ENCODE measurements around the gene PRR7. TPM values are rescaled to one million over a fixed set of nuclear protein-coding genes. Genes with fewer than 3 reads are reported as not detected.
"Not testable (repeated sequence)": the region's sequence is repeated elsewhere in the genome, so short reads cannot be mapped to it uniquely, and the experiment has no call there.

Gene PRR7
- total RNA-seq, 1 donor from 2014 or later = 4.4 TPM

DNA sequence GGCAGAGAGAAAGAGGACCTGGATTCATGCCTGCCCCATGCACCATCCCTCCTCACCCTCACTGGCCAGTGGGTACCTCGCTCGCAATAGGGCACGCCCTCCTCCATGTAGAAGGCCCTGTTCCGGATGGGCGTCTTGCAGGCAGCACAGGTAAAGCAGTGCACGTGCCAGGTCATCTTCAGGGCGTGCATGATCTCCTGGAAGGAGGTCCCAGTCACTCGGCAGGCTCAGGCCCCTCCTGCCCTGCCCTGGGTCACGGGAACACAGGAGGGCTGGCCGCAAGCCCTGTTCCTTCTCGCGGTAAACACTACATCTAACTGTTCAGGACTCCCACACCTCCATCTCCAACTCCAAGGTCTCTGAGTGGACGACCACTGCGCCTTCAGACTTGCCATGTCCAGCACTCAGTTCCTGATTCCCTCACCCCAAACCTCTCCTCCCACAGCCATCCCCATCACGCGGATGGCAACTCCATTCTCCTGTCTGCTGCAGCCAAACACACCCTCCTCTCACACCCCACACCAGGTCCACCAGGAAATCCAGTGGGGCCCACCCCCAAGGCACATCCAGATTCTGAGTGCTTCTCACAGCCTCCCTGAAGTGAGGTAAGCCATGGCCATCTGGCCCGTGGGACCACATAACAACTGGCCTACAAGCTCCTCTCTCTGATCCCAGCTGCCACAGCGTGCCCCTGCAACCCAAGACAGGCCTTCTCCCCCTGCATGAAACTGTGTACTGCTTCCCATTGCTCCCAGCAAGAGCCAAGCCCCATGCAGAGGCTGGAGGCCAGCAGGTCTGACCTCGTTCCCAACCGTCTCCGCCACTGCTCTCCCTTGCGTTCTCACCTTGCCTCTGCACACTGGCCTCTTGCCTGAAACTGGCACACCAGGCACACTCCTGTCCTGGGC, 37.6 kb downstream of the PRR7 start:
- DNase-seq (ENCODE audit: extremely low spot score, unreplicated experiment) = no peak
- H3K4me3 Mint-ChIP-seq (ENCODE audit: unreplicated experiment) = no peak overlapping the region
- H3K27me3 Mint-ChIP-seq (ENCODE audit: unreplicated experiment) = no peaks in the 10 kb centered on the region
- TF ChIP-seq, protein P1, sequence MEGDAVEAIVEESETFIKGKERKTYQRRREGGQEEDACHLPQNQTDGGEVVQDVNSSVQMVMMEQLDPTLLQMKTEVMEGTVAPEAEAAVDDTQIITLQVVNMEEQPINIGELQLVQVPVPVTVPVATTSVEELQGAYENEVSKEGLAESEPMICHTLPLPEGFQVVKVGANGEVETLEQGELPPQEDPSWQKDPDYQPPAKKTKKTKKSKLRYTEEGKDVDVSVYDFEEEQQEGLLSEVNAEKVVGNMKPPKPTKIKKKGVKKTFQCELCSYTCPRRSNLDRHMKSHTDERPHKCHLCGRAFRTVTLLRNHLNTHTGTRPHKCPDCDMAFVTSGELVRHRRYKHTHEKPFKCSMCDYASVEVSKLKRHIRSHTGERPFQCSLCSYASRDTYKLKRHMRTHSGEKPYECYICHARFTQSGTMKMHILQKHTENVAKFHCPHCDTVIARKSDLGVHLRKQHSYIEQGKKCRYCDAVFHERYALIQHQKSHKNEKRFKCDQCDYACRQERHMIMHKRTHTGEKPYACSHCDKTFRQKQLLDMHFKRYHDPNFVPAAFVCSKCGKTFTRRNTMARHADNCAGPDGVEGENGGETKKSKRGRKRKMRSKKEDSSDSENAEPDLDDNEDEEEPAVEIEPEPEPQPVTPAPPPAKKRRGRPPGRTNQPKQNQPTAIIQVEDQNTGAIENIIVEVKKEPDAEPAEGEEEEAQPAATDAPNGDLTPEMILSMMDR (IDR thresholded peaks at IDR 0.05) = no peak
- H3K27ac Mint-ChIP-seq (ENCODE audit: unreplicated experiment) = peak overlapping the region; percentile 74
- H3K36me3 Mint-ChIP-seq (ENCODE audit: unreplicated experiment) = peaks cover 34% of the 10 kb centered on the region
- H3K4me1 Mint-ChIP-seq (ENCODE audit: unreplicated experiment) = peaks cover 32% of the 10 kb centered on the region
- no peaks in the 10 kb centered on the region for H3K9me3 Mint-ChIP-seq (ENCODE audit: unreplicated experiment)

- H3K9me3 Mint-ChIP-seq (ENCODE audit: unreplicated experiment) = no peaks in the 10 kb centered on the region
- TF ChIP-seq, protein P1 (IDR thresholded peaks at IDR 0.05) = no peak
- peaks cover 27% of the 10 kb centered on the region for H3K4me1 Mint-ChIP-seq (ENCODE audit: unreplicated experiment)
- H3K36me3 Mint-ChIP-seq (ENCODE audit: unreplicated experiment) = peaks cover 29% of the 10 kb centered on the region
- H3K27ac Mint-ChIP-seq (ENCODE audit: unreplicated experiment) = peak overlapping the region; percentile 74
- H3K27me3 Mint-ChIP-seq (ENCODE audit: unreplicated experiment) = no peaks in the 10 kb centered on the region
- no peak overlapping the region for H3K4me3 Mint-ChIP-seq (ENCODE audit: unreplicated experiment)
- no peak for DNase-seq (ENCODE audit: extremely low spot score, unreplicated experiment)
These were observed 38.4 kb downstream of the PRR7 start for GRCh38 chr5:177484902-177485549.

- not testable (repeated sequence) for DNase-seq (ENCODE audit: extremely low spot score, unreplicated experiment); H3K27me3 Mint-ChIP-seq (ENCODE audit: unreplicated experiment); H3K4me3 Mint-ChIP-seq (ENCODE audit: unreplicated experiment); H3K9me3 Mint-ChIP-seq (ENCODE audit: unreplicated experiment)
- Mint-ChIP-seq H3K4me1 (ENCODE audit: unreplicated experiment) (peaks cover 30% of the 10 kb centered on the region), H3K27ac (ENCODE audit: unreplicated experiment) (peak overlapping the region; percentile 74), H3K36me3 (ENCODE audit: unreplicated experiment) (peaks cover 30% of the 10 kb centered on the region)
These were observed 39.1 kb downstream of the PRR7 start for GRCh38 chr5:177485753-177486152.

DNA sequence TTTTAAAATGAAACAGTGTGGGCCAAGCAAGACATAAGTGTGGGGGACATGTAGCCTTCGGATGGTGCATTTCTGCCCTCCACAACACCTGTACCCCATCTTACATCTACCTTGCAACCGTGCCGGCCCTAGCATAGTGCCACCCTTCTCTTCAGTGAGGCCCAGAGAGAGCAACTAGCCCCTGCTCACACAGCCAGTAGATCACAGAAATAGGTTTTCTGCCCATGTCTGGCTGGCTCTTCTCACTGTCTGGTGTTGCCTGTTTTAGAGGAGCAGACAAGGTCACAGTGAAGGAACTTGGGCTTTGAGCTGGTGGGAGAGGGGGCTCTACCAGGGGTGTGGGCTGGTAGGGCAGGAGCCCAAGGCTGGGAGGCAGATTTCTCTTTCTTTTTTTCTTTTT, 39.6 kb downstream of the PRR7 start:
- peaks cover 34% of the 10 kb centered on the region for H3K4me1 Mint-ChIP-seq (ENCODE audit: unreplicated experiment)
- TF ChIP-seq, protein P1 (IDR thresholded peaks at IDR 0.05) = no peak
- H3K27me3 Mint-ChIP-seq (ENCODE audit: unreplicated experiment) = no peaks in the 10 kb centered on the region
- DNase-seq (ENCODE audit: extremely low spot score, unreplicated experiment) = no peak
- H3K36me3 Mint-ChIP-seq (ENCODE audit: unreplicated experiment) = peaks cover 33% of the 10 kb centered on the region
- no peak overlapping the region for H3K27ac Mint-ChIP-seq (ENCODE audit: unreplicated experiment)
- no peaks in the 10 kb centered on the region for H3K9me3 Mint-ChIP-seq (ENCODE audit: unreplicated experiment)
- no peak overlapping the region for H3K4me3 Mint-ChIP-seq (ENCODE audit: unreplicated experiment)

DNA sequence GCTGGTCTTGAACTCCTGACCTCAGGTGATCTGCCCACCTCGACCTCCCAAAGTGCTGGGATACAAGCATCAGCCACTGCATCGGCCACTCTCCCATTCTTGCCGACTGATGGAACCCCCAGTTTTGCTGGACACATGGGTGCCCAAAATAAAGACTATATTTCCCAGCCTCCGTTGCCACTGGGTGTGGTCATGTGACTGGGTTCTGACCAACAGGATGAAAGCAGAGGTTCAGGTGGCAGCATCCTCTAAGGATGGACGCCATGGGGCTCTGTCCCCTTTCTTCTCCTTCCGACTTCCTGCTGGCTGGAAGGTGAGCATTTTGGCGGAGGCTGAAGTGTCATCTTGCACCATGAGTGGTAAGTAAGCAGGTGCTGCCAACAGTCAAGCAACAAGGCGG, 40.5 kb downstream of the PRR7 start:
- H3K4me1 Mint-ChIP-seq (ENCODE audit: unreplicated experiment) = peaks cover 35% of the 10 kb centered on the region
- DNase-seq (ENCODE audit: extremely low spot score, unreplicated experiment) = no peak
- peaks cover 34% of the 10 kb centered on the region for H3K36me3 Mint-ChIP-seq (ENCODE audit: unreplicated experiment)
- H3K9me3 Mint-ChIP-seq (ENCODE audit: unreplicated experiment) = no peaks in the 10 kb centered on the region
- no peak overlapping the region for H3K4me3 Mint-ChIP-seq (ENCODE audit: unreplicated experiment)
- no peaks in the 10 kb centered on the region for H3K27me3 Mint-ChIP-seq (ENCODE audit: unreplicated experiment)
- TF ChIP-seq, protein P1 (IDR thresholded peaks at IDR 0.05) = no peak
- no peak overlapping the region for H3K27ac Mint-ChIP-seq (ENCODE audit: unreplicated experiment)

Measured in osteocyte (in vitro differentiated cells).